Measurements from ENCODE around the gene CPA1.
A peak's percentile ranks its signal among the peaks of the same experiment; 100 is the strongest.

CPA1 gene

DNA sequence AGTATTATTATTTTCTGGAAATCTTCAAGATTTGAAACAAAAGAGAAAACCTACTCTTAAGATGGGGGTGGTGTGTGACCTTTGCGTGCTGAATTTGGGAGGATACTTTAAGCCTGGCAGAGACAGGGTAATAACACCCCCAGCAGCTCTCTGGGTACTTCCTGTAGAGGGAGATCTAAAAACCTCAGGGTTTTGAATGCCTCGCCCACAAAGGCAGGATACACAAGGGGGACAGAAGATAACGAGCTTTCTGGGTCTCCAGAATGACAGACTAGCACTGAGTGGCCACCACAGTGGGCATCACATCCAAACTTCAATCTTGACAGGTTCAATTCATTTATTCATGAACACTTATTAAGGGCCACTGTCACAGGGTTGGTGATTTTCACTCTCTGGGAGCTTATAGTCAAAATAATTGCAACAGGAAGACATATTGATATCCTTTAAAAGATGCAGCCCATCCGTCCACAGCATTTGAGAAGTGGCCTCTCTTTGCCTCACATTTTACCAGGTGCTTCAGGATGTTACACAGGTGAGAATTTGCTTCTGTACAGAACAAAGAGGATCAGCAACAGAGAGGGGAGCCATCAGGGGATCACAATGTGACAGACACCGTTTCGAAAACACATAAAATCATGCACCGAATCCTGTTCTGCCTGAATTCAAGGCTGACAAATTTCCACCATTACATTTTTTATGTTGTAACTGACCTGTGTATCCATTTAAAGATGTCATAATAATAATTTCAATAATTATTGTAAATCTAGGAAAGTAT is 14.3 kb downstream of the CPA1 start:
- DNase-seq (ENCODE audit: low read depth in 2 of 2): no peak

DNA sequence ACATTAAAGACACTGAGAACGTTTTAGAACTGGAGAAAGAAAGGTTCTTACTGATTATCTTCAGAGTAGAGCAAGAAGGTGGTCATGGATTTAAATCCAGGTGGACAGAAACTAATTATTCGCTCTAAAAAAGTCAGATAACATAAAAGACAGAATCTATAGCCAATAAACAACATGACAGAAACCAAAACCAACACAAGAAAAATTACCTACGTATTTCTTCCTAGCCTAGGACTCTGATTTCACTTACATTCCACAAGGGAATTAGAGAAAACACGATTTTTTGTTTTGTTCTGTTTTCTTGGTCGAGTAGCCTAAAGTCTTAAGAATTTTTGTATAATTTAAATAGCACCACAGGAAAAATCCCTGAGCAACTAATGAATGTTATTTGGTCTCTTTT is 15.1 kb downstream of the CPA1 start:
- DNase-seq (ENCODE audit: low read depth in 2 of 2): no peak

DNA sequence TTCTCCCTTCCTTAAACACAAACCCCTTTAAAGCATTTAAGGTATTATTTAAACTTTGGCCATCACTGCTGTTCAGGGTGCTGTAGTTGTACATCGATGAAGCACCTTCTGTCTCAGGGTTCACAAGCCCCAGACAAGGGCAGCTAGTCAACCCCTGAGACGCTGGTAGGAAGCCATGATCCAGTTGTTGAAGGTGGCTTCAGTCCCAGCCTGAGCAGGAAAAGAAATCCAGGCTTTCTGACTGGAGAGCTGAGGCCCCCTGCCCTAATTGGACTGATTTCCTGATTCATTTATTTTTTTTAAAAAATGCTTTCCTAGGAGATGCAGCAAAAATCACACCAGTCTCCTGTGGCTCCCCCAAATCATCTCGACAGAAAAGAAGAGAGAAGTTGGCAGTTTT is 15.8 kb downstream of the CPA1 start:
- no peak for DNase-seq (ENCODE audit: low read depth in 2 of 2)

DNA sequence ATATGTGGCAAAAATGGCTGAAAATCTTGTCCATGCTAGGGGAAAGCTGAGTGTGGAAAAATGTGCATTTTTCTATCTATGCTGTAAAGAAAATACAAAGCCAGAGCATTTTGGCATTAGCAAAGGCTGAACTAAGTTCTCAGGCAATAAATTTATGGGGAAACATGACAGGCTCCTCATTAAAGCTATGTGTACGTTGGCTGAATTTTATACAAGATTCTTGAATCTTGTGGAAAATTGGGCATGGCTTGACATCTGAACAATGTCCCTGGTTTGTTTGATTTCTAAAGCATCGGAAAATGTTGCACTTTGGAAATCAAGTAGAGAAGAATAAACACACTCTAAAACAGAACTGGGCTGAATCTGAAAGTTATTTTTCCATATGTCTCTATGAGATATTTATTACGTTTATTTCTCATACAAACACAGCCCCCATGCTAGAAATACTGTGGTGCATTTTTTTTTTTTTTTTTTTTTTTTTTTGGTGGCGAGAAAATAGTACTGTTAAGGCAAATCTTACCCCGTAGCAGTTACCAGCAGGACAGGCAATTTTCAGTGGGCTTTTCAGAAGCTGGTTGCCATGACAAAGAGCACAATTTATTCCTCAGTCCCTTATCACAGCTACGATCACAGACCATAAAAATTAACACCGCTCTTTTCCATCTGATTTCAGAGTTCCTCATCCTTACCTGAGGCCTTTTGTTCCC is 16.9 kb downstream of the CPA1 start:
- DNase-seq (ENCODE audit: low read depth in 2 of 2): peak in 1 of 2 experiments; percentile 41

DNA sequence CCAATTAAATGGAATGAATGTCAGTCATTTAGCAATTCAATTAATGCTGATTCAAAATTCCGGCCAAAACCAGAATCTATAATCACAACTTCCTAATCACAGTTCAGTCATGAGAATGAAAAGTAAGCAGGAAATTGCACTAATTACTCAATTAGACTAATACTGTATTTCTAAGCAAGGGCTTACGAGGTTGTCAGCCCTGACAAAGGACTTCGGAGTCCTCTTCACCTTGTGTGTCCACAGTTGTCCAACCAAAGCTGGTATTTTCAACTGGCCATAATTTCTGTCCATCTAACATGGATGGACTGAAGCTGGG is 17.4 kb downstream of the CPA1 start:
- no peak for DNase-seq (ENCODE audit: low read depth in 2 of 2)

DNA sequence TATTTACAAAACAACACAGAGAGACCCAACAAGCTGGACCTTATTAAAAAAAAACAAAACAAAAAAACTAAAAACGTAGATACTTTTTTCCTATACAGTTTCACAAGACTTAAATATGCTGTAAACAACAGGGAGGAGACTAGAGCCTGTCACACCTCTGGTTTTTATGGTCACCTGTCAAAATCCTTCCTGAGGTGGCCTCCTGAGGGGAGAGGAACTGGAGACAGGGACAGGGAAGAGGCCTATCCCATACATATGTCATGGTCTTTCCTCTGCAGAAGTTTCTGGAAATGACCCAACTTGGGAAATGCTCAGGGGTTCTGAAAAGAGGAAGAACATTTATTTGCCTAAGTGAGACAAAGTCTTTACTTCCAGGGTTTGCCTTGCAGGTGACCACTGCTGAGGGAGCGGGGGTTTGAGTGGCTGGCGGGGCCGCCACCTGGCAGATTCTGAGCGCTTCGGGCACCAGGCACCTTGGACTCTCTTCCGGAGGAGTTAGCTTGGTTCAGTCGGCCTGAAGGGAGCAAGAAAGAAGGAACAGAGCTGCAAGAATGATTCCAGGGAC is 18.3 kb downstream of the CPA1 start:
- no peak for DNase-seq (ENCODE audit: low read depth in 2 of 2)

DNA sequence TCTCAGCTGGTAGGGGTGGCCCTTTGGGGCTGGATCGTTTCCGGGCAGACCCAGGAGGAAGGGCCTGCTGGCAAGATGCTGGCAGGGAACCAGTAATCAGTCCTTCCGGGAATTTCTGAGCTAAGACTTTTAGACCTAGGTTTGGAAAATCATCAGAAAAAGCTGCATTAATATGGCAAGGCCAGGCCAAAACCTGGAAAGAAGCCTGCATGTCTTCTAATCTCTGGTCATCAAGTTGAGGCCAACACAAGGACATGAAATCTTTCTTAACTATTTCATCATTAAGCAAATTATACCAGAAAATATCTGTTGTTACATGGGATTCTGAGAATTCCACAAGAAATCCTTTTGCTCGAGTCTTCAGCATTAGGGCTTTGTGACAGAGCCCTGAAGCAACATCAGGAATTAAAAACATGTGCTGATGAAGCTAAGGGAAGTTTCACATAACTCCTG is 19.9 kb downstream of the CPA1 start:
- DNase-seq (ENCODE audit: low read depth in 2 of 2): peak; percentile 90 to 94

DNA sequence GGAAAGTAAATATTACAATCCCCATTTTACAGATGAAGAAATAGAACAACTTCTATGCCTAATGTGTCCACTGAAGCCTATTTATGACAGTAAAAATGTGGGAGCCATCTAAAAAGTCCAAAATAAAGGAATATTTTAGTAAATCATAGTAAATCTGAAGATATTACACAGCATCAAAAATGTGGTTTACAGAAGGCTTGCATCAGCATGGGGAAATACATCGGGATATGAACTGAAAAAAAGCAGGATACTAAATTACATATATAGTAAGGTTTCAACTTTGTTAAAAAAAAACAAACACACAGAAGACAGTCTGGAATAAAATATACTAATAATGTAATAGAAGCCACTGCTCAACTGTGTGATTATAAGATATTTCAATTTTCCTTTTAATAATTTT is 20.8 kb downstream of the CPA1 start:
- DNase-seq (ENCODE audit: low read depth in 2 of 2): no peak

DNA sequence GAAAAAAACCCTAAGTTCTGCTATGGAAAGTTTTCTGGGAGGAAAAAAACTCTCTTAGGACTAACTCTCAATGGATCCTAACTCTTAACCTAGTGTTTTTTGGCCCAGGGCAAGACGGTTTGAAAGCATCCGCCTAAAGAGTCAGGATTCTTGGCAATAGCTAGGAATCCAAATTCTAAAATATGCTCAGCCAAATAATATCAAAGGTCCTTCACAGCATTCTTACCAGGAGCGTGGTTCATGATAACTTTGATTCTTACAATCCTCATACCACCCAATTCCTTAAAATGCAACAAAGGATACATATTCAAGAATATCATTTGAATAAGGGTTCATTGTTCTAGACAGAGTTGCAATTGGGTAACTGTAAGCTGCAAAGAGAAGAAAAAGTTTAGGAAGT is 21.3 kb downstream of the CPA1 start:
- no peak for DNase-seq (ENCODE audit: low read depth in 2 of 2)

DNA sequence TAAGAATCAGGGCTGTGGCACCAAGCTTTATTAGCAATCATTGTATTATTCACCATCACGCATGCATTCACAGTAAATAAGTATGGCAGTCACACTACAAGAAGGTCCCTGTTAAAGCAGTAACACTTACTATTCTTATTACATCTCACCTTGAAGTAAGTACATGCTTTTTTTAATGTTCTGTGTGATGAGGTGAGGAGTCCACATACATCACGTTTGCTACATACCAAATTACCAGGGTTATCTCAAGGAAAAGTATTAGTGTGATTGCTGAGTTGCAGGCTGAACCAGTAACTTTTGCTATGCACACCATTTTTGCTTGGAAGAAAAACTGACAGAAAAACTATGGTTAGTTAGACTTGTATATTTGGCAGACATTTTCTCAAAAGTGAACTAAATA is 24.7 kb downstream of the CPA1 start:
- no peak for DNase-seq (ENCODE audit: low read depth in 2 of 2)

DNA sequence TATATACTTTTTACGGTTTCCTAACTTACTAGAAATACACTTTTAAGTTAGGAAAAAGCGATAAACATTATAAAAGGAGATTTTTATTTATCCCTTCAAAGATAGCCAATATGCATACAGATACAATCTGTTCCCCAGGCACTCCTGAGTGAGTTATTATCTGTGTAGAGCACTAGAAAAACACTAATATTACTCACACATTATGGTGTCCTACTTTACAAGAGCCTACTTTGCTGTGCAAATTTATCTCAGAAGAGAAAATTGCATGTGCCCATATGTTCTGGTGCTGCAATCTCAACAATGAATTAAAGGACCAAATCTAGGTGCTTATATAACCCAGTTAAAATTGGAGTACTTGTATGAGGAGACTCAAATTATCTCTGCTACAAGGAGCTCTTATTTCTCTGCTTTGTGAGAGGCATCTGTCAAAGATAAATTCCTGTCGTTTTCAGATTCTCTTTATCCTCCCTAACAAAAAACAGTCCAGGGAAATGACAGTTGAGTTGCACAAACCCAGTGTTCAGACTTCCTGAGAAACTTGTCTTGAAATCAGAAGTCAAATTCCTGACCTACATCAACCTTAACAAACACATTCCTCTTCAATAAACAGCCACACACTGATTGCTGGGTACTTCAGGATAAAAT is 28.9 kb downstream of the CPA1 start:
- no peak for DNase-seq (ENCODE audit: low read depth in 2 of 2)

DNA sequence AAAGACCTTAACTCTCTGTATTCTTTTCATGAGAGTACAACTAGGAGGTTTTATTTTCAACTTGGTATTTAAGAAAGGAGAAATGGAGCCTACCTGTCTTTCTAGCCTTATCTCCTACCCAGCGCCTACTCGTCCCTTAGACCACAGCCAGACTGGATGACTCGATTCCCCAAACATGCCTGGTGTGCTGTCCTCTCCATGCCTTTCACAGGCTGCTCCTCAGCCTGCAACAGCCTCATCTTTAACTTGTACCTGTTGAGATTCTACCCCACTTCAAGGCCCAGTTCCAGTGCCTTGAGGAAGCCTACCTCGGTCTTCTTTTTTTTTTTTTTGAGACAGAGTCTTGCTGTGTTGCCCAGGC is 29.4 kb downstream of the CPA1 start:
- no peak for DNase-seq (ENCODE audit: low read depth in 2 of 2)

DNA sequence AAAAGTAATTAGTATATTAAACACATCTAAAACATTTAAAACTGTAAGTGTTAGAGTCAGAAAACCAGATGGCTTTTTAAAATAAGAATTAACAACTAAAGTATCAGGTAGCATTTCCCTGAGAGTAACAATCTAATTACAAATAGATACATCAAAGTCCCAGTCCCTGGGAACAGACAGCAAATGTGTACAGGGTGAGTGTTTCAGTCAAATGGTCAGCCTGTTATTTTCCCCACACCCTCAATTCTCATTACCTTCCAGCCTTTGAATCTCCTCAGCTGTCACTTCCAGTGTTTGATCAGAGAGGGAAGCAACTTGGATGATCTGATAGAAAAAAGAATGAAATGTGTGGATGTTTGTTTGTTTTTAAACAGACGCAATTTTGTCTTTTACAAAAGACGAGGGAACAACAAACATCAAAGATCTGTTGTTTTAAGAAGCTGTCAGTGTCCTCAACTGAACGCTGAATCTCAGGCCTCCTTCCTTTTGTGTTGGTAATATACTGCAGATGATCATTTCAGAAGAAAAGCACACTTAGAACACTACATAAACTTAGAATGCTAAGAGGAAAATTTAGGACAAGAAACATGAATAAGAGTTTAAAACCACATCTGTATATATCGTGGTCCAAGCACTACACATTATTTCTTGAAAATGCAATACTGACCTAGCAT is 30.7 kb downstream of the CPA1 start:
- DNase-seq (ENCODE audit: low read depth in 2 of 2): no peak

DNA sequence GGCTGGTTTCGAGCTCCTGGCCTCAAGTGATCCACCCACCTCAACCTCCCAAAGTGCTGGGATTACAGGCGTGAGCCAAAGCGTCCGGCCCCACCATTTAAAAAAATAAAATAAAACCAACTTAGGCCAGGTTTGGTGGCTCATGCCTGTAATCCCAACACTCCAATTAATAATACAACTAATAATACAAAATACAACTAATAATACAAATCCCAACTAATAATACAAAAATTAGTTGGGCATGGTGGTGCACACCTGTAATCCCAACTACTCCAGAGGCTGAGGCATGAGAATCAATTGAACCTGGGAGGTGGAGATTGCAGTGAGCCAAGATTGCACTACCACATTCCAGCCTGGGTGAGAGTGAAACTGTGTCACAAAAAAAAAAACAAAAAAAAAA is 32.9 kb downstream of the CPA1 start:
- DNase-seq (ENCODE audit: low read depth in 2 of 2): no peak

DNA sequence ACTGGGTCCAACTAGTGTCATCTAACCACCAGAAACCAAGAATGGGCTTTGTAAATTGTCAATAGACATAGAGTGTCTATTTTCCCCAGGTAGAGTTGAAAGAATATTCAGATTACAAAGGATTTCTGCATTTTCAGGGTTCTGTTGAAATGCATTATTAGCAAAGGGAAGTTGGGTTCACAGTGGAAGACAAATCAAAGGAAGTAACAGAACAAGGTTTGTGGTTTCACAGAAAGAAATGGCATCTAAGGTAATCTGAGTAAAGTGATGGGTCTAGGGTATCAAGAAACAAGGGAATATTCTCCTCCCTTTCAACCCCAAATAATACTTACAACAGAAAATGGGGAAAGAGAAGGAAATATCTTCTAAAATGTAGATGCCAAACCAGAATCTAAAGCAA is 34.7 kb downstream of the CPA1 start:
- no peak for DNase-seq (ENCODE audit: low read depth in 2 of 2)

DNA sequence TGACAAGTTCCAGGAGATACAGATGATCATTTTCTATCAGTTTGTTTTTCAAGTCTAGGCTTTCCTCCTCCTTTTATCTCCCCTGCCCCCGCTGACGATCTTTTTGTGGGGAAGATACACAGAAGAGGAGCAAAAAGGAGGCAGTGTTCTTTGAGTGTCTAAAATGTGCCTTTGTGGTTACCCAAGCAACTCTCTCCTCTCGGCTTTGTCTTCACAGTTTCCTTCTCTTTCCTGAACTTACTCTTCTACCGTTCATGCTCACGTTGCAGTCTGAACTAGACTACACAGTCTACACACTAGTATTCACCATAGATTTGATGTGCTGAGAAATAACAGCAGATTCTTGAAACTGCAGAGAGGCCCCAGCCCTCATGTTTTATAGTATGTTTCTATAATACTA is 36.9 kb downstream of the CPA1 start:
- no peak for DNase-seq (ENCODE audit: low read depth in 2 of 2)

DNA sequence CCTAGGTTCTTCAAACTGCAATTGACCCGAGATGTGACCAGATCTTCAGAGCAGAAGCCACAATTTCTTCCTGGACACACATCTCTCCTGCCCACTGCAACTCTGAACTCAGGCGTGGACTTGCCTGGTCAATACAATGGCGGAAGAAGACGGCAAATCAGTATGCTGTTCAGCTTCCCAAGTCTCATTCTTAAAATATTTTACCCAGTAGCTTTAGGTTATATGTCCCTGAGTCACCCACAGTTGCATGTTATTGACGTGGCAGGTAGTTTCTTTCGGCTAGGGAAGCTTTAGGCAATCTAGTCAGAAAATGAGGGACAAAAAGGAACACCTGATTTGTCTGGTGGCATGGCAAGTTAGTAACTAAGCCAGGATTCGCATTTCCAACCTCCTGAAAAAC is 38.0 kb downstream of the CPA1 start:
- no peak for DNase-seq (ENCODE audit: low read depth in 2 of 2)

DNA sequence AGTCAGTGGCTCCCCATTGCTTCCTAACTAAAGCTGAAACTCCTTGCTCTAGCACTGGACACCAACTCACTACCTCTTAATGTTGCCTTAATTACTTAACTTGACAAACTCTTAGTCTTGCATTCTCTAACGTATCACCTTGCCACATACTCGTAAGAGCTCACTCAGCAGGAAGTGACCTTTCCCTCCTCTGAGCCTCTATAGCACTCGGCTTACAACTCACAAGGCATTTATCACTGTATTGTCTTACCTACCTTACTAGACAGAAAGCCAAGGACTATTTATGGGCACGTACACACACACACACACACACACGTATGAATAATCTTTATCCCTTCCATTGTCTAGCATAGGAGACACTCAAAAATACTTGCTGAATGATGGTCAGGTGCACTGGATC is 39.4 kb downstream of the CPA1 start:
- no peak for DNase-seq (ENCODE audit: low read depth in 2 of 2)

DNA sequence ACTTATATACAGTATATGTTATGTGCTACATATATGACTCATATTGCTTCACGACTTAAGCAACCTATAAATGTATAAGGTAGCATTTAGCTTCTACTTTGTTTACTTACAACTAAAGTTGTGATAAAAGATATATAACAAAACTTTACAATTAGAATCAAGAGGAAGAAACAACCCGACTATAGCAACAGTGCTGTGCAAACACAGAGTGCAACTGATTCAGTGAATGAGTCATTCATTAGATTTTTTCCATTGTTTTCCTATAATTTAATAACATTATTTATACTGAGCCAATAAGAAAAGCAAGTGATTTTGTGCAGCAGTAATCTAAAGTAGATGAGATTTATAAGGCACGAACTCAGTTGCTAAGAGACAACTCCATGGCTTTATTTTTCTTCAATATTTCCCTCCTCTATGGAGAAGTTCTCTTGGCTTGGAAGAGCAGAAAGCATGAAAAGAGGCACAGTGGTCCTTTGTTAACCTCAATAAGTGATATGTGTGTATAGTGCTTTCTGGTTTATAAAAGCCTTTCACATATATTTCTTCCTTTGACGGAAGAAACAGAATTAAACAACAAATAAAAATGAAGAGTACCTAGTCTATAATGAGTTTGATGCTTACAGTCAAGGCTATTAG is 40.8 kb downstream of the CPA1 start:
- no peak for DNase-seq (ENCODE audit: low read depth in 2 of 2)

DNA sequence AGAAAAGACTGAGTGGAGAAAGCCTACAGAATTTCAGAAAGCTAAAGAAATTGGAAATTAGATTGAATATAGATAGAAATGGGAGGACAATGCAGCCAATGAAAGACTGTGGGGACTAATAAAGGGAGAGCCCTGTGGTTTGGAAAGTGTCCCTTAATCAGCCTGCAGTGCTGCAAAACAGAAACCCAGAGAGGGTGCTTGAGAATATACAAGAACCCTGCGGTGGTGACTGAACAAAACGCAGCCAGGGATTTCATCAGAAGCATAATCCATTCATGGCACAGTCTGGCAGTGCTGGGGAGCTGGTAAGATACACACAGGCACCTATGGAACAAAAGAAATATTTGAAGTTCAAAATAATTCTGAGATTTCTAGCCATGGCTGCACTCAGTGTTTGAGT is 41.4 kb downstream of the CPA1 start:
- DNase-seq (ENCODE audit: low read depth in 2 of 2): no peak

DNA sequence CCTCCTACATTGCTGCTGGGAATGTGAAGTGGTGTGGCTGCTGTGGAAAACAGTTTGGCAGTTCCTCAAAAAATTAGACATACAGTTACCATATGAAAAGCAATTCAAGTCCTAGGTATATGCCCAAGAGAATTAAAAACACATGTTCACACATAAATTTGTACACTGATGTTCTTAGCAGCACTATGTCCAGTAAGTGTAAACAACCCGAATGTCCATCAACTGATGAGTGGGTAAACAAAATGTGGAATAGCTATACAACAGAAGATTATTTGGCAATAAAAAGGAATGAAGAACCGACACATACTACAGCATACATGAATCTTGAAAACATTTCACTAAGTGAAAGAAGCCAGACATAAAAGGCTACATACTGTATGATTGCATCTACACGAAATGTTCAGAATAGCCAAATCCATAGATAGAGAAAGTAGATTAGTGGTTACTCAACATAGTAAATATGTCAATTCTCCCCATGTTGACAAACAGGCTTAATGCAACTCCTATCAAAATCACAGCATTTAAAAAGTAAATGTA is 43.3 kb downstream of the CPA1 start:
- no peak for DNase-seq (ENCODE audit: low read depth in 2 of 2)

DNA sequence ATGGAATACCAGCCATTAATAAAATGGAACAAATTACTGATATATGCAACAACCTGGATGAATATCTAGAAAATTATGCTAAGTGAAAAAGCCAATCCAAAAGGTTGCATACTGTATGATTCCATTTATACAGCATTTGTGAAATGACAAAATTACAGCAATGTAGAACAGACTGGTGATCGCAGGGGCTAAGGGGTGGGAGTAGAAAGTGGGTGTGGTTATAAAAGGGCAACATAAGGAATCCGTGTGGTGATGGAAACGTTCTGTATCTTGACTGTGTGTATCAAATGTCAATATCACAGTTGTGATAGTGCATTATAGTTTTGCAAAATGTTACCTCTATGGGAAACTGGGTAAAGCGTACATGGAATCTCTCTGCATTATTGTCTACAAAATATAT is 45.5 kb downstream of the CPA1 start:
- DNase-seq (ENCODE audit: low read depth in 2 of 2): no peak
